Peyer's patch (tissue), 4 donors: ENCODE results near the gene BPTF. TPM values are rescaled to one million over a fixed set of nuclear protein-coding genes. Genes with fewer than 3 reads are reported as not detected.
A peak's percentile ranks its signal among the peaks of the same experiment; 100 is the strongest.
"Not testable (repeated sequence)": the region's sequence is repeated elsewhere in the genome, so short reads cannot be mapped to it uniquely, and the experiment has no call there.

ENCODE experiments used
- DNase-seq, 3 donors: peaks; one replicate each; pipeline ENCODE4 v3.0.0-alpha.2; 2017 to 2019
- H3K27ac ChIP-seq, 4 donors: fragments of 200-600 bp; sonication (generic); one replicate each; pipeline ENCODE4 v1.5.1; 2016 to 2019
- H3K27me3 ChIP-seq, 2 donors: fragments of 200-600 bp; sonication (generic); one replicate each; pipeline ENCODE4 v1.5.1; 2019
- H3K36me3 ChIP-seq, 3 donors: fragments of 200-600 bp; sonication (generic); one replicate each; pipeline ENCODE4 v1.5.1; 2016 to 2019
- H3K4me1 ChIP-seq, 4 donors: fragments of 200-600 bp; sonication (generic); one replicate each; pipeline ENCODE4 v1.5.1; 2016 to 2019
- H3K4me3 ChIP-seq, 4 donors: fragments of 200-600 bp; sonication (generic); 1 replicate in 3 of 4; 2 replicates in 1 of 4; pipeline ENCODE4 v1.5.1; 2016 to 2019; ENCODE audit warnings: mild to moderate bottlenecking in 1 of 4
- H3K9me3 ChIP-seq, 4 donors: fragments of 200-600 bp; sonication (generic); one replicate each; pipeline ENCODE4 v1.5.1; 2016 to 2019; ENCODE audit warnings: mild to moderate bottlenecking in 1 of 4
- CTCF ChIP-seq, 6 experiments: fragments of 450-650 bp in 4 of 6; fragments of 200-600 bp in 2 of 6; sonication (generic) in 1 of 6; IDR thresholded peaks; one replicate each; pipeline ENCODE4 v1.5.1; 2017 to 2019; ENCODE audit warnings: antibody characterized with exemption in 6 of 6, mild to moderate bottlenecking in 3 of 6, moderate library complexity in 1 of 6
- POLR2A ChIP-seq, 2 donors: fragments of 450-650 bp; IDR thresholded peaks; one replicate each; pipeline ENCODE4 v1.5.1; 2017; ENCODE audit warnings: antibody characterized with exemption in 2 of 2, mild to moderate bottlenecking in 2 of 2, moderate library complexity in 2 of 2
- total RNA-seq, 4 donors: library from RNA; depleted of rRNA; stranded (reverse); fragments of >200 nt; gene quantifications; one replicate each; pipeline ENCODE4 v1.1.0, GENCODE V29; 2016

BPTF gene
- total RNA-seq, 4 donors from 2014 or later: 70.2 to 305 (median 109) TPM

DNA sequence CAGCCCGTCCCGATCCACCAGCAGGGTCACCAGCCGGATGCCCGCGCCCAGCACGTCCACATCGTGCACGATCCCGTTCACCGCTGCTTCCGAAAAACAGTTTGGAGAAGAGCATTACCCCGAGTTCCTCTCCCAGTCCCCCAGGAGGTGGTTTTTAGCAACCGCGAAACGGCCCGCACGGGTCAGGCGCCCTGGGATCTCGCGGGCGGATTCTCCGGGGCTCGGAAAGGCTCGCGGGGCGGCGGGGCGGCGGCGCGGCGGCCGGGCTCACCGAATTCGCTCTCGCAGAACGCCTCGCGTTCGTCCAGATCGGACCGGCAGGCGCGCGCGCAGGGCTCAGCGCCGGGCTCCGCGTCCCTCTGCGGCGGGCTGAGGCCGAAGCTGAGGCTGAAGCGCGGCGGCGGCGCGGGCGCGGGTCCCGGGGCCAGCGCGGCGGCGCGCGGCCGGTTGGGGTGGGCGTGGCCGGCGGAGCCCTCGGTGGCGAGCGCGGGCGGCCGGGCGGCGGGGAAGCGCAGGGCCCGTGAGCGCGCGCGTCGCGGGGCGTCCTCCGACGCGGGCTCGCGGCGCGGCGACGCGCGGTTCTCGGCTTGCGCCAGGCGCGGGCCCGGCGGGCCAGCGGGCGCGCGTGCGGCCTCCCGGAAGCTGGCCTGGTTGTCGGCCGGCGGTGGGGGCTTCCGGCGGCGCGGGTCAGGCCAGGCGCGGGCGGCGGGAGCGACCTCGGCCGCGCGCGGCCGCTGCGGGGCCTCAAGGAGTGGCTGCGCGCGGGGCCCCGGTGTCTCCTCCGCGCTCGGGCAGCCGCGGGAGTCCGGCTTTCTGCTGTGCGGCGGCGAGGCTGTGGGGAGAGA is 168.1 kb downstream of the BPTF start:
- H3K4me1 ChIP-seq: peaks cover 0 to 24% (median 2%) of the 10 kb centered on the region in 4 donors
- H3K27ac ChIP-seq: peak overlapping the region; percentile 87 to 99 (median 94)
- H3K4me3 ChIP-seq: peak overlapping the region; percentile 61 to 93 (median 82)
- peak; percentile 67 to 89 (median 88) for DNase-seq
- no peaks in the 10 kb centered on the region for H3K9me3 ChIP-seq
- TF ChIP-seq CTCF (IDR thresholded peaks at IDR 0.05): peak in 3 of 6 experiments; percentile 32 to 41 (median 36)
- TF ChIP-seq POLR2A (IDR thresholded peaks at IDR 0.05): peak; percentile 47 to 78
- H3K27me3 ChIP-seq: no peaks in the 10 kb centered on the region
- no peaks in the 10 kb centered on the region for H3K36me3 ChIP-seq

GRCh38 chr17:67993998-67994361 is 168.7 kb downstream of the BPTF start:
- Histone ChIP-seq H3K27ac (peak overlapping the region; percentile 87 to 99 (median 94)), H3K27me3 (no peaks in the 10 kb centered on the region), H3K9me3 (no peaks in the 10 kb centered on the region), H3K36me3 (no peaks in the 10 kb centered on the region), H3K4me1 (peaks cover 0 to 24% (median 2%) of the 10 kb centered on the region in 4 donors), H3K4me3 (peak overlapping the region; percentile 61 to 91 (median 80))
- no peak for DNase-seq
- peak; percentile 3 to 31 for TF ChIP-seq POLR2A (IDR thresholded peaks at IDR 0.05)
- TF ChIP-seq CTCF (IDR thresholded peaks at IDR 0.05): no peak

GRCh38 chr17:67994817-67995569 is 169.7 kb downstream of the BPTF start:
- H3K9me3 ChIP-seq: no peaks in the 10 kb centered on the region
- TF ChIP-seq POLR2A (IDR thresholded peaks at IDR 0.05): no peak
- no peak for TF ChIP-seq CTCF (IDR thresholded peaks at IDR 0.05)
- DNase-seq: no peak
- H3K27me3 ChIP-seq: no peaks in the 10 kb centered on the region
- peak overlapping the region; percentile 43 to 68 (median 54) for H3K4me3 ChIP-seq
- no peaks in the 10 kb centered on the region for H3K36me3 ChIP-seq
- H3K4me1 ChIP-seq: peaks cover 0 to 24% (median 2%) of the 10 kb centered on the region in 4 donors
- H3K27ac ChIP-seq: peak overlapping the region in 3 of 4 donors; percentile 4 to 55 (median 39)

GRCh38 chr17:67995570-67996263 is 170.4 kb downstream of the BPTF start:
- Histone ChIP-seq H3K27me3 (no peaks in the 10 kb centered on the region), H3K27ac (peak overlapping the region in 3 of 4 donors; percentile 4 to 55 (median 39)), H3K4me3 (peak overlapping the region; percentile 43 to 68 (median 54)), H3K4me1 (peaks cover 0 to 24% (median 2%) of the 10 kb centered on the region in 4 donors), H3K9me3 (no peaks in the 10 kb centered on the region), H3K36me3 (no peaks in the 10 kb centered on the region)
- TF ChIP-seq CTCF (IDR thresholded peaks at IDR 0.05) (no peak), POLR2A (IDR thresholded peaks at IDR 0.05) (no peak)
- DNase-seq: peak; percentile 35 to 54 (median 49)

DNA sequence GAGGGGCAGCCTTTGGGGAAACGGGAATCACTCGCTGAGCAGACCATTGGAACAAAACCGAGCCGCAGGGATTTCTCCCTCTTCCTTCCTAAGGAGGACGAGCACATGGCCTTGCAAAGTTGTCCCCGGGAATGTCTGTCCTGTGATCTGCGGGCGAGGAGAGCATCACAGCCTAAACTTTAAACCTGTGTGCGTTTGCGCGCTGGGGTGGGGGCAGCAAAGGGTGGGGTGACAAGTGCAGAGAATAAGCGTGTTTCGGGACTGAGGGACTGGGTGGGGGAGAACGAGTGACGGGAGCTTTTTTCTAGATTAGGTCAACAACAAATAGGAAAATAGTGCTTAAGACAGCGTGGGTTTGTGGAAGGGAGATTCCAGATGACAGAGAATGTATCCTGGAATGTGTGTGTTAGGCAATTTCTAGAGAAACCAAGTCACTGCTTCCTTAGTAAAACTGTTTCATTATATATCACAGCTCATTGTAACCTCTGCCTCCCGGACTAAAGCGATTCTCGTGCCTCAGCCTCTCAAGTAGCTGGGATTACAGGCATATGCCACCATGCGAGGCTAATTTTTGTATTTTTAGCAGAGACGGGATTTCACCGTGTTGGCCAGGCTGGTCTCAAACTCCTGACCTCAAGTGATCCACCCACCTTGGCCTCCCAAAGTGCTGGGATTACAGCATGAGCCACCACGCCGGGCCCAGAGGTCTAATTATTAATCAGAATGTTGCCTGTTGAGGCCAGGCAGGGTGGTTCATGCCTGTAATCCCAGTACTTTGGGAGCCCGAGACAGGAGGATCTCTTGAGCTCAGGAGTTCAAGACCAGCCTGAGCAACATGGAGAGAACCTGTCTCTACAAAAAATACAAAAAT is 171.2 kb downstream of the BPTF start, which contains the start of gene C17orf58:
TSS of gene C17orf58 (minus strand) at position 169 of the 871 bp plus-strand sequence. CDS start 271 bp downstream, outside the sequence.
- H3K4me3 ChIP-seq: peak within 1 kb of the TSS; percentile 43 to 68 (median 54)
- H3K4me1 ChIP-seq: peaks cover 0 to 24% (median 2%) of the 10 kb centered on the region in 4 donors
- H3K27ac ChIP-seq: peak within 1 kb of the TSS in 3 of 4 donors; percentile 4 to 55 (median 39)
- not testable (repeated sequence) for H3K9me3 ChIP-seq, H3K27me3 ChIP-seq, H3K36me3 ChIP-seq
- peak in 1 of 3 donors; percentile 14 for DNase-seq
